Colon (tissue), 2 donors: Measurements from ENCODE around the gene SLC6A18.

Experiments used
- FAIRE-seq: peaks from 2 replicates; lab custom pipeline; 2012; peaks lifted over from hg19 to GRCh38; lab: Jason Lieb, UNC
- donor health status: control.
- donor health status: control.

The SLC6A18 gene, protein sequence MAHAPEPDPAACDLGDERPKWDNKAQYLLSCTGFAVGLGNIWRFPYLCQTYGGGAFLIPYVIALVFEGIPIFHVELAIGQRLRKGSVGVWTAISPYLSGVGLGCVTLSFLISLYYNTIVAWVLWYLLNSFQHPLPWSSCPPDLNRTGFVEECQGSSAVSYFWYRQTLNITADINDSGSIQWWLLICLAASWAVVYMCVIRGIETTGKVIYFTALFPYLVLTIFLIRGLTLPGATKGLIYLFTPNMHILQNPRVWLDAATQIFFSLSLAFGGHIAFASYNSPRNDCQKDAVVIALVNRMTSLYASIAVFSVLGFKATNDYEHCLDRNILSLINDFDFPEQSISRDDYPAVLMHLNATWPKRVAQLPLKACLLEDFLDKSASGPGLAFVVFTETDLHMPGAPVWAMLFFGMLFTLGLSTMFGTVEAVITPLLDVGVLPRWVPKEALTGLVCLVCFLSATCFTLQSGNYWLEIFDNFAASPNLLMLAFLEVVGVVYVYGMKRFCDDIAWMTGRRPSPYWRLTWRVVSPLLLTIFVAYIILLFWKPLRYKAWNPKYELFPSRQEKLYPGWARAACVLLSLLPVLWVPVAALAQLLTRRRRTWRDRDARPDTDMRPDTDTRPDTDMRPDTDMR

DNA sequence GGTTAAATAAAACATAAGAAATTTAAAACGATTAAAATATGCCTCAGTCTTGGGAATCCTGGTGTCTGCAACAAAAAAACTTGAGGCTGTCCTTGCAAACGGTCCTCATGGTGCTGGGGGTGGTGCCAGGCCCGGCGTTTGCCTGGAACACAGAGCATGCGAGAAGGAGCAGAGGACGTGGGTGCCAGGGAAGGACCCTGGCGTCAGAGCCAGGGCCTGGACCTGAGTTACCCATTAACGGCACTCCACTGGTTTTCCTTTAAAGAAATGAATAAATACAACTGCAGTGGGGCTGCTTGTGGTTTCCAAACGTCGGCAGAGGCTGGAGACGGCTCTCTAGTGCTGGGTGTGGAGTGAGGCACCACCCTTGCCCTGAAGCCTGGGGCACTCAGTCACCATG lies at the start of gene SLC6A18:
TSS of gene SLC6A18 (plus strand) at position 301 of the 400 bp plus-strand sequence. CDS start at position 398, 97 bp downstream.
- no peak for FAIRE-seq

GRCh38 chr5:1175801-1176472 lies 49.2 kb upstream of the SLC6A18 start:
- FAIRE-seq = no peak

DNA sequence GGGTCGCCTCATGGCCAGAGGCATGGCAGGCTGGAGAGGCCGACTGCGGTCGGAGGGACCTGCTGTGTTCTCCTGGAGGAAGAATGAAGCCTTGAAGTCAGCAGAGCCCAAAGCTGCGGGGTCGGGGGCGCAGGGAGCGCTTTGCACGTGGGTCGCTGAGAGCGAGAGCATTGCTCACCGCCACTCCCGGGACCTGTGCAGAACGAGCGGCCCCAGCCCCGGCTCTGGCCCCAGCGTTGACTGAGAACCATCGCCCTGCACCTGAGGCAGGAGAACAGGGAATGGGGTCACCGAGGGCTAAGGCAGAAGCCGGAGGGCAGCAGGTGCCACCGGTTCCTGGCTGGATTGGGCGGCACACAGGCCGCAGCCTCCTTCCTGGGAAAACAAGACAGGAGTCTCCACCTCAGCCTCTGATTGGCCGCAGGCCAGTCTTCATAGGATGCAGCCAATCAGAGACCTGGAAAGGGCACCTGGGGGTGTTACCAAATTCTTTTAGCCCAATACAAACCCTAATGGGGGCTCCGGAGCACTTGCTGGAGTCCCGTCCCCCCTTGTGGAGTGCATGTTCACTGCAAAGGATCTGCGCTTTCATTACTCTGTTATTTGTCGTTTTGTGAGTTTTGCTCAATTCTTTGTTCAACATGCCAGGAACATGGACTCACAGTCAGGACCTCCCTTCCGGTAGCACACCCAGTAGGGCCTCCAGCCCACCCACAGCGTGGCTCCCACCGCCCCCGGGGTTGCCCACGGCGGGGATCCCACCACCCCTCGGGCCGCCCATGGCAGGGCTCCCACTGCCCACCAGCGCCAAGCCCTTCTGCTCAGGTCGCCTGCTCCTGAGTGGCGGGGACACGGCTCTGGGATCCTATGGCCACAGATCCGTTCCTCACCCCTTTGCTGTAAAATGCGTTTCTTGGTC lies 48.4 kb upstream of the SLC6A18 start:
- no peak for FAIRE-seq

GRCh38 chr5:1177826-1178528 lies 47.2 kb upstream of the SLC6A18 start:
- no peak for FAIRE-seq

DNA sequence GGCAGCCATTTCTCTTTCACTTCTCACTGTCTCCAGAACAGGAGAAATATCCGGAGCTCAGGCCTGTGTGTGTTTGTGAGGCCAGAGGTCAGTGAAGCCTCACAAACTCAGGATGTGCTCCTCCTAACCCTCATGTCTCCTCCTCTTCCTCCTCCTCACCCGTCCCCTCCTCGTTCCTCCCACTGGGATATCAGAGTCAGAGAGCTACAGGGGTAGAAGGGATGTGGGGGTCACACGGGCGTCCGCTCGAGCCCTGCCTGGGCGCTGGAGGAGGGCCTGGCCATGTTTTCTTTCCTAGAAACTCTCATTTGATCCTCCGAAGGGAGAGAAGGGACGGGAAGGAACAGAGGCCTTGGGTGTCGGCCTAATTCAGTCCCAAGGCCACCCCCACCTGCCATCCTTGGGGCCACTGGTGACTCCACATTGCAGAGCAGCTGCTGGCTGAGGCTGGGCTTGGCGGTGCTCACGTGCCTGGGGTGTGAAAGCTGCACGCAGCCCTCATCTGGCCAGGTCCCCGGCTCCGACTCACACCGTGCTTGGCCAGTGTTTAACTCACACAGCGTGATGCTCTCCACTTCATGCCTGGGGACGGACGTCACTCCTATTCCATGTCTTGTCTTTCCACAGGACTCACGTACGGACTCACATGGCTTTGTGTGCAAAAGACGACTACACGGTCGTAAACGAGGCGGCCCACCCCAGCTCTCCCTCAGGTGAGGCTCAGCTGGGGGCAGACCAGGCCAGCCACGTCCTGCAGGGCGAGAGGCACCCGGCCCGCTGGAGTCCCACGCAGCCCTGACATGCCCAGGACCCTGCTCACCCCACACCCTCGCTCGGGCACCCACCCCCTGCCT lies 46.4 kb upstream of the SLC6A18 start:
- FAIRE-seq = no peak

DNA sequence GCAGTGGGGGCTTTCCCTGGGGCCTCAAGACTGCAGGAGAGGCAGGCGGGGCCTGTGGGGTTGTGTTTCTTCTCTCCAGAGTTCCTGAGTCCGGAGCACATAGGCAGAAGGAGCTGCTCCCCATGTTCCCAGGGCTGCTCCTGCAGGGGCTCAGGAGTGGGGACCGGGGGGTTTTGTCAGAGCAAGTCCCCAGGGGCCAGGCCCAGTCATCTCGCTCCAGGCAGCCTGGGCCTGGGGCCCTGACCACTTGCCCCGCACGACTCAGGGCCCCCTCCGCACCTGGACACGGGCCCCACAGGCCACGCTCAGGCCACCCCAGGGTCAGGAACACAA lies 45.8 kb upstream of the SLC6A18 start:
- FAIRE-seq = no peak

GRCh38 chr5:1180096-1180495 lies 45.1 kb upstream of the SLC6A18 start:
- FAIRE-seq = no peak

- no peak for FAIRE-seq
Measured at GRCh38 chr5:1180841-1181271, 44.3 kb upstream of the SLC6A18 start.

GRCh38 chr5:1181451-1182359 lies 43.5 kb upstream of the SLC6A18 start:
- FAIRE-seq = no peak

DNA sequence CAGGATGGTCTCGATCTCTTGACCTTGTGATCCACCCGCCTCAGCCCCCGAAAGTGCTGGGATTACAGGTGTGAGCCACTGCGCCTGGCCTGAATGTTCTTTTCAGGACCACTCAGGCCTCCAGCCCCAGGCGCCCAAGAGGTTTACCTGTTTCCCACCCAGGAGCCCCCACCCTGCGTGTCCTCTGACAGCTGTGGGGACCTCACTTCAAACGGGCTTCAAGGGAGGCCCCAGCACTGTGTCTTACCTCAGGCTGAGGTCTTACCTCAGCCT lies 42.9 kb upstream of the SLC6A18 start:
- no peak for FAIRE-seq

DNA sequence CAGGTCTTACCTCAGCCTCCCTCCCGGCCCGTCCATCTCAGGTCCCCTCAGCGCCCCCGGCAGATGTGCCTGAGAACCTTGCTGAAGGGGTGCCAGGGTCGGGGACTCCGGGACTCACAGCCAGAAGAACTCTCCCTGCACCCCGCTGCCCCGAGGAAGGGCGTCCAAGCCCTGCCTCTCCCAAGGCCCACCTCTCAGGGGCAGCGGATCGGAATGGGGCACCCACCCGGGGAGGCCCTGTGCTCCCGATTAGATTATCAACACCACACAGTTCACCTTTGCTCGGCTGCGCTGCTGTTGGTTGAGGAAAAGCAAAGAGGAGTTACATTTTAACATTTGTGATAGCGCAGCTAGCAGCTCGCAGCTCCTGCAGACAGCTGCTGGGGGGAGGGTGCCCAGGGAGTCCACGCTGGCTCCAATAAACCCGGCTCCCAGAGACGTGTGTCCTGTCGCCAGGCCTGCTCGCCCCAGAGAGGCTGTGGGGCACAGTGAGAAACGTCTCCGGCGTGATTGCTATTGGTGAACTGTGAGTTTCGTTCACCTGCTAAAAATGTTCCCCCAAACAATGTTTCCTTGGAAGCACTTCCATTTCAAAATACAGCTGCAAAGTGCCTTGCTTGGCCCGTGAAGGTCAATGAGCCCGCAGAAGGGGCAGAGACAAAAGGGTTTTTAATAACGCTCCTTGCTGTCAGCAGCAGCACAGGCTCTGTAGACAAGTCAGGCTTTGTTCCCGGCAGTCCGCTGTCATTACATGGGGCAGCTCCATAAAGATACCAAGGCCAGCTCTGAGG lies 42.4 kb upstream of the SLC6A18 start:
- no peak for FAIRE-seq

DNA sequence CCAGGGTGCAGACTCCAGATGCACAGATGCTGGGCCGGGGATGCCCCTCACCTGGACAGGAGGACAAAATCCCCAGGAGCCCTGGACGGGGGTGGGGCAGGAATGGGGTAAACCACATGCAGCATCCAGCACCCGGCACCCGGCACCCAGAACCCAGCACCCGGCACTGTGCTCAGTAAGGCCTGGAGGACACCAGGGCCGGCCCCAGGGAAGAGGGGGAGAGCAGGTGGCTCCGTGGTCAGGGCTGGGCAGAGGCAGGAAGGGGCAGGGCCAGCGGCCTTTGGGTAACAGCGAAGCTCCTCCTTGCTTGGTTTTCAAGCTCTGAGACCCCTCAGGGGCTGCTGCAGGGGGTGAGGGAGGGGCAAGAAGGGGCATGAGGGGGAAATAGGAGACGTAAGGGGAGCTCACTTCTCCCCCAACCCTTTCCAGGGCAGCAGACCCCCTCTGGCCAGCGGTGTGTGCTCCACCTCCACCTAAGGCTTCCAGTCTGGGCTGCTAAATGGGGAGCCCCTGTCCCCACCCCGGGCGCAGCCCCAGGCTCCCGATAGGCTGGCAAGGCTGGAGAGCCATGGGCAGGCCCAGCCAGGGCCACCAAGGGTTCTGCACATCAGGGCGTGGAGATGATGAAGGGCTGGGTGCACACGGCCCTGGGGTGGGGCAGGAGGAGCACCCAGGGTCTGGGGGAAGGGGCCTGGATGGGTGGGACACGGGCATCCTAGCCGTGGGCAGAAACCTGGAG lies 41.6 kb upstream of the SLC6A18 start:
- FAIRE-seq = no peak

GRCh38 chr5:1184163-1184470 lies 41.1 kb upstream of the SLC6A18 start:
- no peak for FAIRE-seq

- FAIRE-seq = no peak
Measured at GRCh38 chr5:1184481-1184880, 40.7 kb upstream of the SLC6A18 start.

DNA sequence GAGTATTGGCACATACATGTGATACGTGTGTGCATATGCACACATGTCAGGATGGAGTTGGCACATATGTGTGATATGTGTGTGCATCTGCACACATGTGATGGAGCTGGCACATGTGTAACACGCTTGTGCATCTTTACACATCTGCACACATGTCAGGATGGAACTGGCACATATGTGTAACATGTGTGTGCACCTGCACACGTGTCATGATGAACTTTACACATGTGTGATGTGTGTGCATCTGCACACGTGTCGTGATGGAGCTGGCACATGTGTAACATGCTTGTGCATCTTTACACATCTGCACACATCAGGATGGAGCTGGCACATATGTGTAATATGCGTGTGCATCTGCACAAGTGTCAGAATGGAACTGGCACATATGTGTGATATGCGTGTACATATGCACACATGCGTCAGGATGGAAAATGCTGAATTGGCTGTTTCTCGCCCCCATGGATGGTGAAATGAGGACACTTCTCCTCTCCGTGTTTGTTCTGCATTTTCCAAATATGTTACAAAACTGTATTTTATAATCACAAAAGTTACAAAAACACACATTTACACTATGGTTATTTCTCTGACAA lies 40.0 kb upstream of the SLC6A18 start:
- FAIRE-seq = no peak

DNA sequence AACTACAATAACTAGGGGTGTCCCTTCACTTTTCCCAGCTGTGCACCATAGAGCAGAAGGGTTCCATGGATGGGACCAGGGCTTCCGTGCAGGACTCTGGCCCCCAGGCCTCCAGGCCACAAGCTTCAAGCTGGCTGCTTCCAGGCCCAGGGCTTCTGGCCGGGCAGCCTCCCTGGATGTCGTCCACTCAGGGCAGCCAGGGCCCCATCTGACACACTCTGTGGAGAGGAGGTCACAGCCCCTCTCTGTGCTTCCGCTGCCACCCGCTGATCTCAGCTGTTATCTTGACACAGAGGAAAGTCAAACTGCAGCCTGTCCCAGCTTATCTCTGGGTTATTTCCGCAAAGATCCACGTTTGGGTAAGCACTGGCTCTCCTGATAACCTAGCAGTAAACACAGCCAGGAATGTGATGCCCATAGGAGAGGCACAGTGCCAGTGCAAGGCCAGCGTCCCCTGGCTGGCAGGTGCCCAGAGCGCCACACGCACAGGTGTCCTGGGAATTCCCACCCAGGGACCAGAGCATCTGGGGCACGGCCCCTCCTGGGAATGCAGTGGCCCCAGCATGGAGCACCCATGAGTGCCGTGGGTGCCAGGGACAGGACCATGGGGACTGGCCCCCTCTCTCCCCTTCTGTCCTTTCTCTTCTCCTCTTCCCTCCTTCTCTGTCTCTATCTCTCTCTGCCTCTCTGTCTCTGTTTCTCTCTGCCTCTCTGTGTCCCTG lies 39.4 kb upstream of the SLC6A18 start:
- FAIRE-seq = no peak
